GM18907 (cell line): Measurements from ENCODE around the gene RAB40C.
"Not testable (repeated sequence)": the region's sequence is repeated elsewhere in the genome, so short reads cannot be mapped to it uniquely, and the experiment has no call there.

Source experiments
- ATAC-seq: cut with Tn5 transposase; IDR thresholded peaks from one replicate; pipeline ENCODE4 v1.9.1; 2021; ENCODE audit warnings: mild to moderate bottlenecking, moderate library complexity; ENCODE audit not compliant: unreplicated experiment

Gene RAB40C

DNA sequence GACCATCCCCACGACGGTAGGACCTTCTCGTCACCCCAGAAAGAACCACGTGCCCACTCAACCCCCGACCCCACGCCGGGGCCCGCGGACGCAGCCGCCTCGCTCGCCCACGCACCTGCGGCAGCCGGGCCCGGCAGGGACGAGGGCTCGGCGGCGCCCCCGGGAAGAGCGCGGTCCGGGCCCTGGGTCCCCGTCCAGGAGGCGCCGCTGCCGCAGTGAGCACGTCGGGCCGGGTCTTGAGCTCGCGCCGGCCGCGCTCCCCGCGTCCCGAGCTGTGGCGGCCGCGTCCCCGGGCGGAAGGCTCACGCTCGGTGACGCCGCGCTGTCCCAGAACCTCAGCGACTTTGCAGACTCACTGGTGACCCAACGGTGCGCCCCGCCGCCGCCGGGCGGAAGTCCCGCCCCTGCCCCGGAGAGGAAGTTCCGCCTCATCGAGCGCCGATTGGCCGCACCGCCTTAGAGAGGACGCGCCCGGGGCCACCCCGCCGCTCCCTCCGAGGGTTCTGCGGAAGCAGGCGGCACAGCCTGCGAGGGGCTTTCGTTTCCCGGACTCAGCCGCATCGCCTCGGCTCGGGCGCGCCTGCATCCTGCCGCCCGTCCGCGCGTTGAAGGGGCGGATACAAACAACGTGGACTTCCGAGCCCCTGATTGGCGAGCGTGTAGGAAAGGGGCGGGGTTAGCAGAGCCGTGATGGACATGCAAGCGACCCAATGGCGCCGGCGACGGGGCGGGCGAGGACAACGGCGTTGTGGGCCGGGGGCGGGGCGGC lies 793 bp upstream of the RAB40C start:
- ATAC-seq: peak; percentile 87

DNA sequence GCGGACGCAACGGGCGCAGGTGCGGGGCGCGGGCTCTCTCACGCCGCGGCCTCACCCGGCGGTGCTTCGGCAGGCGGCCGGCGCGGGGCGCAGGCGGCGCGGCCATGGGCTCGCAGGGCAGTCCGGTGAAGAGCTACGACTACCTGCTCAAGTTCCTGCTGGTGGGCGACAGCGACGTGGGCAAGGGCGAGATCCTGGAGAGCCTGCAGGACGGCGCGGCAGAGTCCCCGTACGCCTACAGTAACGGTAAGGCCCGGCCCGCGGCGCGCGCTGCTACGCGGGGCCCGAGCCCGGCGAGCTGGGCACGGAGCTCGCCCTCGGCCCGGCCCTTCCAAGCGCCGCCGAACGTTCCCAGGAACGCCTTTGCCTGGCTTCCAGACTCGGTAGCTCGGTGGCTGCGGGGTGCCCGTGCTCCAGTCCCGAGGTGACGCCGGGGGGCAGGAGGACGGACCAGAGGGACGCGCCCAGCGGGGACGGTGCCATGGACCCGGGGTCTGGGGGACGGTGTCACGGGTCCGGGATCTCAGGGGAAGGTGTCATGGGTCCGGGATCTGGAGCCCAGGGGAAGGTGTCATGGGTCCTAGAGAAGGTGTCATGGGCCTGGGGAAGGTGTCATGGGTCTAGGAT lies 435 bp downstream of the RAB40C start:
- peak; percentile 7 for ATAC-seq

DNA sequence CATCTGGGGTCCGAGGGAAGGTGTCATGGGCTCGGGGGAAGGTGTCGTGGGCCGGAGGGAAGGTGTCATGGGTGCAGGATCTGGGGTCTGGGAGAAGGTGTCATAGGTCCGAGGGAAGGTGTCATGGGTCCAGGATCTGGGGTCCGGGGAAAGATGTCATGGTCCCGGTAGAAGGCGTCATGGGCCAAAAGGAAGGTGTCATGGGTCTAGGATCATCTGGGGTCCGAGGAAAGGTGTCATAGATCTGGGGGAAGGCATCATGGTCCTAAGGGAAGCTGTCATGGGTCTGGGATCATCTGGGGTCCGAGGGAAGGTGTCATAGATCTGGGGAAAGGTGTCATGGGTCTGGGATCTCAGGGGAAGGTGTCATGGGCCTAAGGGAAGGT lies 942 bp downstream of the RAB40C start:
- no peak for ATAC-seq

- ATAC-seq: no peak
Measured at GRCh38 chr16:591231-591630, 1.4 kb downstream of the RAB40C start.

DNA sequence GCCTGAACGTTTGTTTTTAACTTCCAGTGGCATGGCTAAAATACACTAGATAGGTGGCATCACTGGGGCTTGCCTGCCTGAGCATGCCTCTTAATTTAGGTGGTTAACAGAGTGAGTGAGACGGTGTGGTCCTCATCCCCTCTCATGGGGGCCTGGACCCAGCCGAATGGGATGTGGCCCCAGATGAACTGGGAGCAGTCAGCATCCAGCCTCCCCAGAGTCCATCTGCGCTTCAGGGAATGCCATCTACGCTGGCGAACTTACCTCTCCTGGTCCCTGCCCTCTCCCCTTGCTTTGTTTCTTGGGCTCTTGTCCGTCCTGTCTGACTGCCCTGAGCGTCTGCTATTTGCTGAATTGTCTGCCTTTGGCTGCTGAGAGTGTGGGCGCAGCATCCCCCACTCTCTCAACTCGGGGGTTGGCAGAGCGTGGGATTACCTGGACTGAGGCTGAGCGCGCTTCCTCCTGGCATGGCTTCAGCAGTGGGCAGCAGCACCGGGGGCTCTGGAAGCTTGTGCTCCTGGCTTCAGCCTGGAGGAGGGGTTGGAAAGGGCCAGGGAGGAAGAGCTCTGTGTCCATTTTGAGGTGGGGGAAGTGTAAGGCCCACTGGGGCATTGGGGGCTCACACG lies 2.1 kb downstream of the RAB40C start:
- ATAC-seq: no peak

DNA sequence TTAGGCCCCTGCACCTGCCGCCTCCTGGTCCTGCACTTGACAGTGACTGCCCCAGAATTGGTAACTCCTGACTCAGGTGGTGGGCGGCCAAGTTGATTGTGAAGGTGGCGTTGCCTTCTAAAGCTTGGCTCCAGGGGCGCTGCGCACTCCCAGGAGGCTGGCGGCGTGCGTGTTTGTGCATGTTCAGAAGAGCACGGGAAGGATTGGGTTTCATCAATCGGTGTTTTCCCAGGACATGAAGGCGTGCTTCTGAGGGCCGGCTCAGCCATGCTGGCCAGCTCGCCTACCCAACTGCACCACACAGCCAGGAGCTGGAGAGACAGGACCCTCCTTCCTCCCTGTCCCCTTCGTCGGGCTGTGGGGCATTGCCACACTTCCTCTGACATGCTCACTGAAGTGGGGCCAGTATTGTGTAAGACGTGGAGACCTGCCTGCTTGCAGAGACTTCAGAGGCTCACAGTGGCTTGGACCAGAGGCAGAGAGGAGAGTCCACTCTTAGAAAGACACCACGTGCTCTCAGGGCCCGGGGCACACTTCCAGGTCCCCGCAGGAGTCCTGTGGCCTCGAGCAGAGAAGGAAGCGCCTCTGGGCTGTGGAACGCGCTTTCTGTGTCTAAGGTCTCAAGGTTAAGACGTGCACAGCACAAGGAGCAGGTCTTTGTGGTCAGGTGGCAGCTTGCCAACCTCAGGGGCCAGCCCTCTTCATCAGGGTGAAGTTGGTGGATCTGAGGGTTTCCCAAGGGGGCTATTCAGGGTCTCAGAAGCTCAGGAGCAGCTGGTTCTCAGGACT lies 2.8 kb downstream of the RAB40C start:
- ATAC-seq: no peak

GRCh38 chr16:593406-593805 lies 3.5 kb downstream of the RAB40C start:
- ATAC-seq: no peak

GRCh38 chr16:593807-594206 lies 3.9 kb downstream of the RAB40C start:
- no peak for ATAC-seq

GRCh38 chr16:595094-595528 lies 5.2 kb downstream of the RAB40C start:
- no peak for ATAC-seq

- no peak for ATAC-seq
Measured at GRCh38 chr16:595942-596735, 6.3 kb downstream of the RAB40C start.

DNA sequence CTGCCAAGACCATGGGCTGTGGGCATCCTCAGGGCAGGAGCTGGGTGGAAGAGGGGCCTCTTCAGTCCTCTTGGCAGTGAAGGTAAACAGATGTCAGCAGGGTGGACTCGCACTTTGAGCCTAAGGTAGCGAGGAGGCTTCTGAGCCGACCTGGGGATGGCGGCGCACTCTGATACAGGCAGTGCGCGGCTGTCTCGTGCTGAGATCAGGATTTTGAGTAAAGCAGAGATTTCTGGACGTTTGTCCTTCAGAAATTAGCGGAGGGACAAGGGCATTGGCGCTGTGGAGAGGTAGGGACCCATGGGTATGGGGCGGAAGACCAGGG lies 6.8 kb downstream of the RAB40C start:
- no peak for ATAC-seq

DNA sequence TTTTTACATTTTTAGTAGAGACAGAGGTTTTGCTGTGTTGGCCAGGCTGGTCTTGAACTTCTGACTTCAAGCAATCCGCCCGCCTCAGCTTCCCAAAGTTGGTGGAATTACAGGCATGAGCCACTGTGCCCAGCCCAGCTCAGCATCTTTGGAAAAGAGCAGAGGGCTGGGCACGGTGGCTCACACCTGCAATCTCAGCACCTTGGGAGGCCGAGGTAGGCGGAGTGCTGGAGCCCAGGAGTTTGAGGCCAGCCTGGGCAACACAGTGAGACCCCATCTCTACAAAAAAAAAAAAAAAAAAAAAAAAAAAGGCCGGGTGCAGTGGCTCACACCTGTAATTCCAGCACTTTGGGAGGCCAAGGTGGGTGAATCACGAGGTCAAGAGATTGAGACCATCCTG lies 7.8 kb downstream of the RAB40C start:
- not testable (repeated sequence) for ATAC-seq

- ATAC-seq: no peak
Measured at GRCh38 chr16:598823-599739, 9.2 kb downstream of the RAB40C start.

DNA sequence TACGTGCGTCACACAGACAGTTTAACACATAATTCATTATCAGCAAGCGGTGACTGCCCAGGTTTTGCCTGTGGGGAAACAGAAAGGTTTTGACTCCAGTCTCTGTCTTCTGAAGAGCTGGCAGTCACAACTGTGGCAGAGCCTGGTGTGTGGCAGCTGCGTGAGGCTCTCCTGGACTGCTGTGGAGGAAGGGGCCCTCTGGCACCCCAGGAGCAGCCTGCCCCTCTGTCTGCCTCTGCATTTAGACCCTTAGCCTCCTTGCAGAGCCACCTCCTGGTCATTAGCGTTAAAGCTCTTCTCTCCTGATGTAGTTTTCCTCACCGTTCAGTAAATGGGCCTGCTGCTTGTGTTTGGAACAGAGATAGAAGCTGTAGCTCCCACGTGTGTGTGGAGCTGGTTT lies 10.9 kb downstream of the RAB40C start:
- no peak for ATAC-seq

- no peak for ATAC-seq
Measured at GRCh38 chr16:603933-604332, 14.1 kb downstream of the RAB40C start.

DNA sequence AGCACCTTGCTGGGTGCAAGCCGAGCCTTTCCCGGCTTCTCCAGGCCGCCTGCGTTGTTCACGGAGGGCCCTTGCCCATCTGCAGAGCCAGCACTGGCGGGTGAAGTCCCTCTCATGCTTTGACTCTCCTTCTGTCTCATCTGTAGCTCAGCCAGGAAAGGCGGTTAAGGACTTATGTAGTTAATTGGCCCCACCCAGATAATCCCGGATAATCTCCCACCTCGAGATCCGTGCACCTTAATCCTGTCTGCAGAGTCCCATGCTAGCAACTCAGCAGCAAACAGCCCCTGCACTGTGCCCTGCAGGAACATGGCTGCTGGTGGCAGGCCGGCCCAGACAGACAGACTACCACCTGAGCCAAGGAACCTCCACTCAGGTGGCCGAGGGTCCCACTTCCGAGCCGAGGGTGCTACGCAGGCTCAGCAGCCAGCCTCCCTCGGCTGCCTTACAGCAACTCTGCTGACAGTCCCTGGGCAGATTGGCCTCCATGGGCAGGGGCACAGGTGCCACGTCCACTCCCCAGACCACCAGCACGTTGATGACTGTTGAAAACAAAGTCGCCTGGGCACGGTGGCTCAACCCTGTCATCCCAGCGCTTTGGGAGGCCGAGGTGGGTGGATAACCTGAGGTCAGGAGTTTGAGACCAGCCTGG lies 16.9 kb downstream of the RAB40C start:
- no peak for ATAC-seq

- ATAC-seq: no peak
Measured at GRCh38 chr16:608019-608418, 18.2 kb downstream of the RAB40C start.

DNA sequence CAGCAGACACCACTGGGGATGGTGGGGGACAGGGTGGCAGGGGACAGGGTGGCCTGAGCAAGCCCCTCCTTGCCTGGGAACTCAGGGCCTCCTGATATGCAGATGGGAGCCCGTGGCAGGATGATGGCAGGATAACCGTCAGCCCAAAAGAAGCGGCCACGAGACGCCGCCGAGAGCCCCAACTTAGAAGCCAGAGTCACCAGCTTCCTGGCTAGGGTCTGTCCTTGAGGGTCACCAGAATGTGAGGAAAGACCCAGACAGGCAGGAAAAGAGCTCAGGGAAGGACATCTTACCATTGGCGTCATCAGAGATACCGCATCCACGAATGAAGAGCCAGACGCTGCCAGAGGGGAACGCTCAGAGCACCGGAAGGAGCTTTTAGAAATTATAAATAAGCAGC lies 19.4 kb downstream of the RAB40C start:
- no peak for ATAC-seq

GRCh38 chr16:609984-610383 lies 20.1 kb downstream of the RAB40C start:
- no peak for ATAC-seq
